Measurements from ENCODE around the gene OR51Q1. TPM values are rescaled to one million over a fixed set of nuclear protein-coding genes. Genes with fewer than 3 reads are reported as not detected.

Gene OR51Q1
- total RNA-seq, 4 donors from 2014 or later: not detected

- Histone ChIP-seq H3K9me3 (peaks cover 4% of the 10 kb centered on the region), H3K27ac (no peak overlapping the region), H3K36me3 (no peaks in the 10 kb centered on the region), H3K4me3 (no peak overlapping the region), H3K27me3 (no peaks in the 10 kb centered on the region), H3K4me1 (no peaks in the 10 kb centered on the region)
- TF ChIP-seq CTCF (IDR thresholded peaks at IDR 0.05): no peak
- TF ChIP-seq EP300 (IDR thresholded peaks at IDR 0.05): no peak
- TF ChIP-seq POLR2A (IDR thresholded peaks at IDR 0.05): no peak
- no peak for TF ChIP-seq POLR2AphosphoS5 (IDR thresholded peaks at IDR 0.05)
- no peak for DNase-seq (ENCODE audit: low spot score in 2 of 2)
Observed at GRCh38 chr11:5398936-5399335, 23.0 kb upstream of the OR51Q1 start.

- no peaks in the 10 kb centered on the region for H3K27me3 ChIP-seq
- no peak for TF ChIP-seq POLR2AphosphoS5 (IDR thresholded peaks at IDR 0.05)
- TF ChIP-seq EP300 (IDR thresholded peaks at IDR 0.05): no peak
- no peak for TF ChIP-seq CTCF (IDR thresholded peaks at IDR 0.05)
- no peak for TF ChIP-seq POLR2A (IDR thresholded peaks at IDR 0.05)
- no peak overlapping the region for H3K27ac ChIP-seq
- peaks cover 4% of the 10 kb centered on the region for H3K9me3 ChIP-seq
- no peak for DNase-seq (ENCODE audit: low spot score in 2 of 2)
- H3K4me1 ChIP-seq: no peaks in the 10 kb centered on the region
- no peaks in the 10 kb centered on the region for H3K36me3 ChIP-seq
- H3K4me3 ChIP-seq: no peak overlapping the region
Observed at GRCh38 chr11:5405173-5405572, 16.7 kb upstream of the OR51Q1 start.

GRCh38 chr11:5420993-5421392 is 918 bp upstream of the OR51Q1 start:
- Histone ChIP-seq H3K36me3 (no peaks in the 10 kb centered on the region), H3K9me3 (peaks cover 5% of the 10 kb centered on the region), H3K27ac (no peak overlapping the region), H3K27me3 (no peaks in the 10 kb centered on the region), H3K4me1 (no peaks in the 10 kb centered on the region), H3K4me3 (no peak overlapping the region)
- TF ChIP-seq POLR2AphosphoS5 (IDR thresholded peaks at IDR 0.05): no peak
- no peak for TF ChIP-seq CTCF (IDR thresholded peaks at IDR 0.05)
- TF ChIP-seq EP300 (IDR thresholded peaks at IDR 0.05): no peak
- TF ChIP-seq POLR2A (IDR thresholded peaks at IDR 0.05): no peak
- WGBS: 64% methylated on average over 5 of the region's 5 CpGs
- no peak for DNase-seq (ENCODE audit: low spot score in 2 of 2)

GRCh38 chr11:5423131-5423530 is 1.2 kb downstream of the OR51Q1 start:
- WGBS: 81% methylated on average over 3 of the region's 3 CpGs
- H3K36me3 ChIP-seq: no peaks in the 10 kb centered on the region

GRCh38 chr11:5441414-5441813 is 19.5 kb downstream of the OR51Q1 start, which contains the start of gene OR51I1:
Gene OR51I1, minus strand, starts transcription at chr11:5441514. Its CDS starts 0 bp downstream, at chr11:5441514.
- TF ChIP-seq EP300 (IDR thresholded peaks at IDR 0.05): no peak
- no peak for TF ChIP-seq CTCF (IDR thresholded peaks at IDR 0.05)
- no peak for TF ChIP-seq POLR2A (IDR thresholded peaks at IDR 0.05)
- no peak for TF ChIP-seq POLR2AphosphoS5 (IDR thresholded peaks at IDR 0.05)
- Histone ChIP-seq H3K9me3 (no peaks in the 10 kb centered on the region), H3K27me3 (no peaks in the 10 kb centered on the region), H3K36me3 (no peaks in the 10 kb centered on the region), H3K4me1 (no peaks in the 10 kb centered on the region), H3K27ac (no peak within 1 kb of the TSS), H3K4me3 (no peak within 1 kb of the TSS)
- 27% methylated on average over 2 of the region's 2 CpGs for WGBS
- no peak for DNase-seq (ENCODE audit: low spot score in 2 of 2)

More at GRCh38 chr11:5423131-5423530, 1.2 kb downstream of the OR51Q1 start:
- no peaks in the 10 kb centered on the region for H3K4me1 ChIP-seq
- no peak overlapping the region for H3K4me3 ChIP-seq
- peaks cover 5% of the 10 kb centered on the region for H3K9me3 ChIP-seq
- no peaks in the 10 kb centered on the region for H3K27me3 ChIP-seq
- no peak for DNase-seq (ENCODE audit: low spot score in 2 of 2)
- H3K27ac ChIP-seq: no peak overlapping the region
- no peak for TF ChIP-seq POLR2A (IDR thresholded peaks at IDR 0.05)
- TF ChIP-seq CTCF (IDR thresholded peaks at IDR 0.05): no peak
- TF ChIP-seq EP300 (IDR thresholded peaks at IDR 0.05): no peak
- no peak for TF ChIP-seq POLR2AphosphoS5 (IDR thresholded peaks at IDR 0.05)
